Activated CD4-positive, alpha-beta T cell treated with anti-CD3 and anti-CD28 coated beads, Interleukin-2, amount 10 ng/mL, durations not matched to agents 24 days and 14 days (primary cell): ENCODE measurements around the gene KRT86. TPM values are rescaled to one million over a fixed set of nuclear protein-coding genes. Genes with fewer than 3 reads are reported as not detected.
"Not testable (repeated sequence)": the region's sequence is repeated elsewhere in the genome, so short reads cannot be mapped to it uniquely, and the experiment has no call there.

Experiments
- DNase-seq: peaks from one replicate; pipeline ENCODE4 v3.0.0; 2022
- H3K27ac Mint-ChIP-seq: one replicate; pipeline ENCODE4 v1.8.0; 2022; ENCODE audit warnings: mild to moderate bottlenecking, mixed read lengths
- H3K27me3 Mint-ChIP-seq: one replicate; pipeline ENCODE4 v1.8.0; 2022; ENCODE audit warnings: mixed read lengths
- H3K36me3 Mint-ChIP-seq: one replicate; pipeline ENCODE4 v1.8.0; 2022; ENCODE audit warnings: low read depth, mild to moderate bottlenecking, mixed read lengths
- H3K4me1 Mint-ChIP-seq: one replicate; pipeline ENCODE4 v1.8.0; 2021; ENCODE audit warnings: mixed read lengths
- H3K4me3 Mint-ChIP-seq: one replicate; pipeline ENCODE4 v1.8.0; 2022; ENCODE audit warnings: mild to moderate bottlenecking, moderate library complexity, mixed read lengths
- H3K9me3 Mint-ChIP-seq: one replicate; pipeline ENCODE4 v1.8.0; 2021; ENCODE audit warnings: mixed read lengths
- intact Hi-C: fragments of 100-400 bp; cut with micrococcal nuclease; formaldehyde crosslinking; loops from one replicate; pipeline ENCODE4 v1.15.1; 2023
- total RNA-seq: library from RNA; stranded (reverse); gene quantifications from 2 replicates; pipeline ENCODE4 v1.2.3, GENCODE V29; 2022

KRT86 gene
- total RNA-seq, 1 donor from 2014 or later: 0.44 TPM

- Mint-ChIP-seq H3K27ac (peak overlapping the region; percentile 94), H3K4me3 (peak overlapping the region; percentile 66), H3K27me3 (peaks cover 17% of the 10 kb centered on the region), H3K36me3 (peaks cover 32% of the 10 kb centered on the region), H3K4me1 (peaks cover 48% of the 10 kb centered on the region)
- intact Hi-C loops, H3K9me3 Mint-ChIP-seq, DNase-seq: not testable (repeated sequence)
Measured at GRCh38 chr12:52252175-52252615, 22.2 kb upstream of the KRT86 start.

GRCh38 chr12:52252728-52253343 is 21.6 kb upstream of the KRT86 start:
- peaks cover 3% of the 10 kb centered on the region for H3K9me3 Mint-ChIP-seq
- DNase-seq: no peak
- H3K4me3 Mint-ChIP-seq: peak overlapping the region; percentile 19
- peaks cover 41% of the 10 kb centered on the region for H3K4me1 Mint-ChIP-seq
- intact Hi-C loops: no loop called here
- H3K27ac Mint-ChIP-seq: peak overlapping the region; percentile 76
- peaks cover 22% of the 10 kb centered on the region for H3K27me3 Mint-ChIP-seq
- peaks cover 31% of the 10 kb centered on the region for H3K36me3 Mint-ChIP-seq

- intact Hi-C loops: no loop called here
- peak overlapping the region; percentile 20 for H3K27ac Mint-ChIP-seq
Measured at GRCh38 chr12:52253391-52254179, 20.9 kb upstream of the KRT86 start.

GRCh38 chr12:52254180-52254964 is 20.1 kb upstream of the KRT86 start:
- Mint-ChIP-seq H3K4me1 (peaks cover 39% of the 10 kb centered on the region), H3K36me3 (peaks cover 29% of the 10 kb centered on the region), H3K27me3 (peaks cover 30% of the 10 kb centered on the region), H3K9me3 (peaks cover 3% of the 10 kb centered on the region), H3K27ac (no peak overlapping the region), H3K4me3 (no peak overlapping the region)
- no peak for DNase-seq
- intact Hi-C loops: no loop called here

More at GRCh38 chr12:52253391-52254179, 20.9 kb upstream of the KRT86 start:
- peaks cover 30% of the 10 kb centered on the region for H3K36me3 Mint-ChIP-seq
- peaks cover 41% of the 10 kb centered on the region for H3K4me1 Mint-ChIP-seq
- no peak for DNase-seq
- H3K4me3 Mint-ChIP-seq: no peak overlapping the region
- H3K9me3 Mint-ChIP-seq: peaks cover 3% of the 10 kb centered on the region
- H3K27me3 Mint-ChIP-seq: peaks cover 25% of the 10 kb centered on the region

- Mint-ChIP-seq H3K4me1 (peaks cover 36% of the 10 kb centered on the region), H3K4me3 (no peak overlapping the region), H3K9me3 (peaks cover 3% of the 10 kb centered on the region), H3K27ac (no peak overlapping the region), H3K36me3 (peaks cover 21% of the 10 kb centered on the region), H3K27me3 (peaks cover 36% of the 10 kb centered on the region)
- intact Hi-C loops: no loop called here
- no peak for DNase-seq
Measured at GRCh38 chr12:52254965-52255751, 19.3 kb upstream of the KRT86 start.

GRCh38 chr12:52255926-52256583 is 18.4 kb upstream of the KRT86 start:
- peaks cover 45% of the 10 kb centered on the region for H3K27me3 Mint-ChIP-seq
- H3K9me3 Mint-ChIP-seq: peaks cover 3% of the 10 kb centered on the region
- no peak overlapping the region for H3K27ac Mint-ChIP-seq
- intact Hi-C loops: no loop called here
- H3K4me1 Mint-ChIP-seq: peaks cover 39% of the 10 kb centered on the region
- peaks cover 19% of the 10 kb centered on the region for H3K36me3 Mint-ChIP-seq
- no peak for DNase-seq
- no peak overlapping the region for H3K4me3 Mint-ChIP-seq

- no peak for DNase-seq
- H3K27me3 Mint-ChIP-seq: peaks cover 50% of the 10 kb centered on the region
- H3K36me3 Mint-ChIP-seq: peaks cover 20% of the 10 kb centered on the region
- intact Hi-C loops: no loop called here
- H3K4me3 Mint-ChIP-seq: no peak overlapping the region
- H3K27ac Mint-ChIP-seq: no peak overlapping the region
- H3K9me3 Mint-ChIP-seq: peaks cover 3% of the 10 kb centered on the region
- peaks cover 34% of the 10 kb centered on the region for H3K4me1 Mint-ChIP-seq
Measured at GRCh38 chr12:52256584-52256935, 17.9 kb upstream of the KRT86 start.

- Mint-ChIP-seq H3K36me3 (peaks cover 19% of the 10 kb centered on the region), H3K4me3 (no peak overlapping the region), H3K27me3 (peaks cover 51% of the 10 kb centered on the region), H3K27ac (no peak overlapping the region), H3K4me1 (peaks cover 29% of the 10 kb centered on the region), H3K9me3 (no peaks in the 10 kb centered on the region)
- DNase-seq: no peak
- intact Hi-C loops: no loop called here
Measured at GRCh38 chr12:52257074-52257551, 17.3 kb upstream of the KRT86 start.

GRCh38 chr12:52257922-52258321 is 16.5 kb upstream of the KRT86 start:
- Mint-ChIP-seq H3K4me1 (peaks cover 24% of the 10 kb centered on the region), H3K27me3 (peaks cover 54% of the 10 kb centered on the region), H3K36me3 (peaks cover 13% of the 10 kb centered on the region)
- H3K9me3 Mint-ChIP-seq, H3K27ac Mint-ChIP-seq, H3K4me3 Mint-ChIP-seq, DNase-seq, intact Hi-C loops: not testable (repeated sequence)

GRCh38 chr12:52258335-52258901 is 16.0 kb upstream of the KRT86 start:
- Mint-ChIP-seq H3K27me3 (peaks cover 54% of the 10 kb centered on the region), H3K36me3 (peaks cover 10% of the 10 kb centered on the region), H3K4me1 (peaks cover 20% of the 10 kb centered on the region), H3K4me3 (no peak overlapping the region), H3K9me3 (no peaks in the 10 kb centered on the region), H3K27ac (no peak overlapping the region)
- intact Hi-C loops: no loop called here
- DNase-seq: no peak

GRCh38 chr12:52259657-52260243 is 14.7 kb upstream of the KRT86 start:
- Mint-ChIP-seq H3K9me3 (no peaks in the 10 kb centered on the region), H3K27me3 (peaks cover 54% of the 10 kb centered on the region), H3K36me3 (peaks cover 10% of the 10 kb centered on the region), H3K27ac (peak overlapping the region; percentile 6), H3K4me1 (peaks cover 17% of the 10 kb centered on the region), H3K4me3 (no peak overlapping the region)
- intact Hi-C loops: no loop called here
- DNase-seq: no peak

- intact Hi-C loops: no loop called here
- no peak overlapping the region for H3K4me3 Mint-ChIP-seq
- H3K27me3 Mint-ChIP-seq: peaks cover 53% of the 10 kb centered on the region
- H3K27ac Mint-ChIP-seq: peak overlapping the region; percentile 6
- DNase-seq: no peak
- peaks cover 17% of the 10 kb centered on the region for H3K4me1 Mint-ChIP-seq
- H3K9me3 Mint-ChIP-seq: no peaks in the 10 kb centered on the region
- peaks cover 4% of the 10 kb centered on the region for H3K36me3 Mint-ChIP-seq
Measured at GRCh38 chr12:52260361-52261207, 13.9 kb upstream of the KRT86 start.
